K562 (cell line): ENCODE results near the gene RALGPS1. TPM values are rescaled to one million over a fixed set of nuclear protein-coding genes. Genes with fewer than 3 reads are reported as not detected.

Experiments
- ARHGAP35 ChIP-seq: fragments of 450-650 bp; IDR thresholded peaks from 2 replicates; pipeline ENCODE4 v1.6.1; 2018; ENCODE audit not compliant: partially characterized antibody
- BRD4 ChIP-seq: fragments of 200-600 bp; sonication (generic); IDR thresholded peaks from 2 replicates; pipeline ENCODE4 v1.6.1; 2017; ENCODE audit warnings: inconsistent platforms
- E2F6 ChIP-seq, 2 experiments: IDR thresholded peaks; 2 replicates each; pipeline ENCODE4 v1.6.1; 2011; ENCODE audit warnings: borderline replicate concordance in 1 of 2, control low read depth in 1 of 2, low read depth in 1 of 2, low read length in 1 of 2, mild to moderate bottlenecking in 1 of 2, mixed read lengths in 1 of 2, moderate library complexity in 1 of 2; ENCODE audit not compliant: insufficient read depth in 1 of 2, insufficient read length in 1 of 2, poor library complexity in 1 of 2, severe bottlenecking in 1 of 2; ENCODE audit errors: extremely low read depth in 1 of 2
- ELK1 ChIP-seq: sonication (generic); formaldehyde crosslinking; IDR thresholded peaks from 2 replicates; pipeline ENCODE4 v1.8.1; 2022; ENCODE audit warnings: missing genetic modification reagents
- GTF2B ChIP-seq: IDR thresholded peaks from 2 replicates; pipeline ENCODE4 v1.6.1; 2011; ENCODE audit not compliant: insufficient read length; ENCODE audit errors: extremely low read depth
- GTF3C2 ChIP-seq: IDR thresholded peaks from 3 replicates; pipeline ENCODE4 v1.6.1; 2011; ENCODE audit warnings: borderline replicate concordance, mild to moderate bottlenecking, moderate library complexity; ENCODE audit not compliant: insufficient read length; ENCODE audit errors: extremely low read depth
- HMBOX1 ChIP-seq: sonication (generic); IDR thresholded peaks from 2 replicates; pipeline ENCODE4 v1.6.1; 2016
- PHF21A ChIP-seq: fragments of 450-650 bp; IDR thresholded peaks from 2 replicates; pipeline ENCODE4 v1.6.1; 2017; ENCODE audit warnings: low read depth, borderline replicate concordance
- POLR3G ChIP-seq: IDR thresholded peaks from 2 replicates; pipeline ENCODE4 v1.6.1; 2011; ENCODE audit not compliant: insufficient read length, insufficient replicate concordance; ENCODE audit errors: extremely low read depth
- RBM22 ChIP-seq: fragments of 200-400 bp; formaldehyde crosslinking; IDR thresholded peaks from 2 replicates; pipeline ENCODE4 v1.6.1; 2018; ENCODE audit warnings: low read length, low read depth; ENCODE audit not compliant: poor library complexity, severe bottlenecking
- SIN3A ChIP-seq, 2 experiments: fragments of 150-350 bp in 1 of 2; IDR thresholded peaks; 2 replicates each; pipeline ENCODE4 v1.6.1; 2011 to 2016; ENCODE audit warnings: borderline replicate concordance in 2 of 2, low read depth in 2 of 2, low read length in 2 of 2, mild to moderate bottlenecking in 2 of 2, moderate library complexity in 2 of 2; ENCODE audit not compliant: control insufficient read depth in 1 of 2
- TARDBP ChIP-seq: fragments of 450-650 bp; IDR thresholded peaks from 2 replicates; pipeline ENCODE4 v1.6.1; 2016
- USF1 ChIP-seq: sonication (generic); formaldehyde crosslinking; IDR thresholded peaks from 2 replicates; pipeline ENCODE4 v1.9.0; 2022; ENCODE audit warnings: mild to moderate bottlenecking, missing genetic modification reagents
- ZNF217 ChIP-seq: sonication (generic); formaldehyde crosslinking; IDR thresholded peaks from 2 replicates; pipeline ENCODE4 v1.8.0; 2022; ENCODE audit warnings: mild to moderate bottlenecking, missing genetic modification reagents
- ZNF311 ChIP-seq: fragments of 250-450 bp; sonication (Bioruptor Pico); IDR thresholded peaks from 2 replicates; pipeline ENCODE4 v1.4.0; 2020; ENCODE audit warnings: mild to moderate bottlenecking, moderate library complexity
- polyA plus RNA-seq, 8 experiments: library from polyadenylated mRNA; depleted of rRNA in 4 of 8; stranded (reverse) in 5 of 8; unstranded in 3 of 8; fragments of >200 nt; fragmentation: Nextera tagmentation in 2 of 8; fragmentation: Illumina TruSeq in 1 of 8; extraction: Ambion mirVana in 2 of 8; extraction: Trizol in 1 of 8; gene quantifications; 2 replicates each; pipeline versions ENCODE4 v1.2.1 to v1.2.3, GENCODE V29; 2011 to 2014; ENCODE audit warnings: inconsistent platforms in 1 of 8, missing spikeins in 1 of 8
- total RNA-seq, 7 experiments: library from RNA; depleted of rRNA in 6 of 7; stranded (reverse); fragments of >200 nt in 6 of 7; fragmentation: Illumina TruSeq in 2 of 7; extraction: Trizol in 2 of 7; gene quantifications; 2 replicates each; pipeline versions ENCODE4 v1.2.1 to v1.2.3, GENCODE V29; 2011 to 2021; ENCODE audit warnings: low replicate concordance in 1 of 7

The RALGPS1 gene
- total and polyA plus RNA-seq, 9 of the 15 experiments (the other 6 are each of a cell fraction or from before 2014, with no cell fraction given) = 0.04 to 2.6 (median 1.5) TPM

GRCh38 chr9:127224178-127224882 lies 309.7 kb downstream of the RALGPS1 start (continued):
- peak; percentile 73 to 84 for TF ChIP-seq E2F6 (IDR thresholded peaks at IDR 0.05; ENCODE audit: borderline replicate concordance in 1 of 2, extremely low read depth in 1 of 2, insufficient read depth in 1 of 2, insufficient read length in 1 of 2, low read depth in 1 of 2, low read length in 1 of 2, poor library complexity in 1 of 2, severe bottlenecking in 1 of 2)
- no peak for TF ChIP-seq GTF3C2
- TF ChIP-seq PHF21A = no peak
- no peak for TF ChIP-seq SIN3A (IDR thresholded peaks at IDR 0.05; ENCODE audit: borderline replicate concordance in 2 of 2, control insufficient read depth in 1 of 2, low read depth in 2 of 2, low read length in 2 of 2)
- no peak for TF ChIP-seq RBM22
- no peak for TF ChIP-seq BRD4
- TF ChIP-seq HMBOX1 = no peak
- TF ChIP-seq ARHGAP35 = no peak
- no peak for TF ChIP-seq ZNF311 (CRISPR knock-in tag)
- TF ChIP-seq POLR3G = no peak
- TF ChIP-seq ZNF217 (CRISPR knock-in tag) = no peak
- TF ChIP-seq TARDBP = no peak
- TF ChIP-seq GTF2B = no peak
- 0 out of 2 replicates have a peak, but pooled peaks have one; percentile 4 for TF ChIP-seq USF1 (CRISPR knock-in tag)
- TF ChIP-seq ELK1 (CRISPR knock-in tag) = no peak
